Ishikawa (cell line): ENCODE data around the gene SLC26A11.

Source experiments
- CEBPB ChIP-seq: IDR thresholded peaks from 2 replicates; pipeline ENCODE4 v1.6.1; 2012
- CREB1 ChIP-seq: IDR thresholded peaks from 2 replicates; pipeline ENCODE4 v1.6.1; 2012; ENCODE audit warnings: low read depth
- EGR1 ChIP-seq: IDR thresholded peaks from 2 replicates; pipeline ENCODE4 v1.6.1; 2012
- EP300 ChIP-seq: IDR thresholded peaks from 2 replicates; pipeline ENCODE4 v1.6.1; 2012; ENCODE audit warnings: borderline replicate concordance
- FOXM1 ChIP-seq: IDR thresholded peaks from 2 replicates; pipeline ENCODE4 v1.6.1; 2012; ENCODE audit warnings: low read depth, borderline replicate concordance
- MAX ChIP-seq: IDR thresholded peaks from 2 replicates; pipeline ENCODE4 v1.6.1; 2012
- NFIC ChIP-seq: IDR thresholded peaks from 2 replicates; pipeline ENCODE4 v1.6.1; 2012
- RAD21 ChIP-seq: IDR thresholded peaks from 2 replicates; pipeline ENCODE4 v1.6.1; 2012; ENCODE audit warnings: low read depth
- REST ChIP-seq: IDR thresholded peaks from 2 replicates; pipeline ENCODE4 v1.6.1; 2012; ENCODE audit warnings: low read depth, mild to moderate bottlenecking
- TAF1 ChIP-seq: IDR thresholded peaks from 2 replicates; pipeline ENCODE4 v1.6.1; 2012; ENCODE audit warnings: low read depth, mild to moderate bottlenecking
- TCF12 ChIP-seq: IDR thresholded peaks from 2 replicates; pipeline ENCODE4 v1.6.1; 2012; ENCODE audit warnings: low read depth
- TEAD4 ChIP-seq: IDR thresholded peaks from 2 replicates; pipeline ENCODE4 v1.6.1; 2012
- YY1 ChIP-seq: IDR thresholded peaks from 2 replicates; pipeline ENCODE4 v1.6.1; 2012; ENCODE audit warnings: low read depth
- ZBTB7A ChIP-seq: IDR thresholded peaks from 2 replicates; pipeline ENCODE4 v1.6.1; 2012; ENCODE audit warnings: low read depth
- TF ChIP-seq, protein P1 (sequence below): IDR thresholded peaks from 2 replicates; pipeline ENCODE4 v1.6.1; 2012

SLC26A11 gene

DNA sequence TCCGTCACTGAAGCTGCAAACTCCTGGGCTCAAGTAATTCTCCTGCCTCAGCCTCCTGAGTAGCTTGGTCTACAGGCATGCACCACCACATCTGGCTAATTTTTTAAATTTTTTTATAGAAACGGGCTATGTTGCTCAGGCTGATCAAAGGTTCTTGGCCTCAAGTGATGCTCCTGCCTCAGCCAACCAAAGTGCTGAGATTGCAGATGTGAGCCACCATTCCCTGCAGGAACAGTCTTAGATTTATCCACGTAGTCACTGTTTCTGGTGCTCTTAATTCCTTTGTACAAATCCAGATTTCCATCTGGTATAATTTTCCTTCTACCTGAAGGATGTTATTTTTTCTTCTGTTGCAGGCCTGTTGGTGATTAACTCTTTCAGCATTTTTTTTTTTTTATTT lies 13.0 kb downstream of the SLC26A11 start:
- no peak for TF ChIP-seq NFIC
- no peak for TF ChIP-seq TEAD4
- no peak for TF ChIP-seq RAD21
- TF ChIP-seq TCF12, result no peak
- no peak for TF ChIP-seq EP300
- TF ChIP-seq ZBTB7A, result no peak
- TF ChIP-seq YY1, result no peak
- no peak for TF ChIP-seq REST
- TF ChIP-seq MAX, result no peak
- no peak for TF ChIP-seq CEBPB
- TF ChIP-seq FOXM1, result no peak
- no peak for TF ChIP-seq EGR1
- no peak for TF ChIP-seq TAF1
- no peak for TF ChIP-seq CREB1
- TF ChIP-seq, protein P1, sequence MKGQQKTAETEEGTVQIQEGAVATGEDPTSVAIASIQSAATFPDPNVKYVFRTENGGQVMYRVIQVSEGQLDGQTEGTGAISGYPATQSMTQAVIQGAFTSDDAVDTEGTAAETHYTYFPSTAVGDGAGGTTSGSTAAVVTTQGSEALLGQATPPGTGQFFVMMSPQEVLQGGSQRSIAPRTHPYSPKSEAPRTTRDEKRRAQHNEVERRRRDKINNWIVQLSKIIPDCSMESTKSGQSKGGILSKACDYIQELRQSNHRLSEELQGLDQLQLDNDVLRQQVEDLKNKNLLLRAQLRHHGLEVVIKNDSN, result no peak

- no peak for TF ChIP-seq TAF1
- no peak for TF ChIP-seq EP300
- no peak for TF ChIP-seq ZBTB7A
- no peak for TF ChIP-seq RAD21
- TF ChIP-seq NFIC, result no peak
- TF ChIP-seq, protein P1, result no peak
- no peak for TF ChIP-seq FOXM1
- no peak for TF ChIP-seq CEBPB
- no peak for TF ChIP-seq YY1
- no peak for TF ChIP-seq EGR1
- TF ChIP-seq REST, result no peak
Measured at GRCh38 chr17:80236911-80237310, 16.7 kb downstream of the SLC26A11 start.

GRCh38 chr17:80237386-80237785 lies 17.2 kb downstream of the SLC26A11 start:
- TF ChIP-seq REST, result no peak

DNA sequence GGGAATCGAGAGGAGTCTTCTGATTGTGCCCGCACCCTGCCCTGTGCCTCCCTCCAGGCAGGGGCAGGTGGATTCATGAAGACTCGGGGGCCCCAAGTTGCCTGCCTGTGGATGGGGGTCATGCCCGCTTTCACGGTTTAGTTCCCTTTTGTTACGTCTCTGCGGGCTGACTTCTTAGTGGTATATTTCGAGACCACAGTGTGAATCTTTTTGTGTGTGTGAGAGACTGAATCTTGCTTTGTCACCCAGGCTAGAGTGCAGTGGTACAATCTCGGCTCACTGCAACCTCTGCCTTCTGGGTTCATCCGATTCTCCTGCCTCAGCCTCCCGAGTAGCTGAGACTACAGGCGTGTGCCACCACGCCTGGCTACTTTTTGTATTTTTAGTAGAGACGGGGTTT lies 22.3 kb downstream of the SLC26A11 start:
- TF ChIP-seq ZBTB7A (no peak), EGR1 (no peak), TEAD4 (no peak), MAX (no peak), TAF1 (no peak), EP300 (no peak), CEBPB (no peak), TCF12 (no peak), CREB1 (no peak), FOXM1 (no peak), NFIC (no peak), RAD21 (no peak), YY1 (no peak), REST (no peak)
- TF ChIP-seq, protein P1, result no peak
